Measurements from ENCODE around the gene CCDC134. TPM values are rescaled to one million over a fixed set of nuclear protein-coding genes. Genes with fewer than 3 reads are reported as not detected.

The CCDC134 gene
- total and polyA plus RNA-seq, 9 of the 15 experiments (the other 6 are each of a cell fraction or from before 2014, with no cell fraction given): 0.56 to 11.9 (median 5.3) TPM

DNA sequence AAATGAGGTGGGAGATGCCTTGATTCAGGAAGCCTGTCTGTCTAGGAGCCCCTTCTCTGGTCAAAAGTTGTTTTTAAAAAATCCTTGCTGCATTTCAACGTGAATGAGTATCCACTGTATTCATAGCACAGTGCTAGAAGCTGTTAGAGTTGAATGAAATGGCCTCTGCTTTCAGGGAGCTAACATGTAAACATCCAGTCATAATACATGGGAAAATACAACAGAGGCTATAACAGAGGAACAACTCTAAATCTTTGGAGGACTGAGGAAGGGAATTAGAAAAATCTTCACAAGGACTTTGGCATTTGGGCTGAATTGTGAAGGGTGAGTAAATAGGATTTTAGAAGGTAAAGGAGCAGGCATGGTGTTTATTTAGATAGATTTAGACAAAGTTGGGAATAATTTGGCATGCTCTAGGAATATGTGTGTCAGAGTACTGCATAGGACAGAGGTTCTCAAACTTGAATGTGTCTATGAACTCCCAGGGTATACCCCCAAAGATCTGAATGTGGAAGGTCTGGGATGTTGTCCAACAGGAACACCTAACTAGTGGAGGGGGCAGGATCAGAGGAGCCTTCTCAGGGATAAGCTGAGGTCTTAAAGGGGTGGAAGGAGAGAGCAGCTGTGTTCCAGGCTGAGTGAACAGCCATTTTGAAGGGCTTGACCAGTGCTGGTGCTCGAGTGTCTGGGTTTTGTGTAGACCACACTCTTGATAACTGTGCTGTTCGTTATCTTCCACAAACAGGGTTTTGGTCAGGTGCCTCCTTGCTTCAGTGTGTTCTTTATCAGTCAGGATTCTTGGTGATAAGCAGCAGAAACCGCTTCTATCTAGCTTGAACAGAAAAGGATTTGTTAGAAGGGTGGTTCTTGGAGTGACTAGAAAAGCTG, 45.1 kb downstream of the CCDC134 start:
- H3K9me1 ChIP-seq (ENCODE audit: control insufficient read depth, insufficient read depth, low read length): peaks cover 20% of the 10 kb centered on the region
- WGBS (ENCODE audit: insufficient coverage, low coverage, missing lambda C conversion rate): 3% methylated on average over 4 of the region's 4 CpGs
- ChIA-PET CTCF (ENCODE audit: low intra/inter-chr PET ratio) (no interaction called here), POLR2A (interaction anchor here (0.7 to 5.1 kb wide), 6 partner anchors 10 to 71 kb away, joined by 3 to 34 read pairs (median 4); partner anchors contain the start of genes CCDC134 and SREBF2)
- FAIRE-seq (peak; percentile 97), ATAC-seq (peak; percentile 87), DNase-seq (ENCODE audit: extremely low read depth in 1 of 4, low spot score in 3 of 4) (peak in 2 of 4 experiments; percentile 63 to 88)
- no peaks in the 10 kb centered on the region for H3K27me3 ChIP-seq (ENCODE audit: control insufficient read depth in 2 of 2, insufficient read depth in 2 of 2, low read length in 2 of 2)
- H3K9ac ChIP-seq (ENCODE audit: insufficient read depth in 1 of 2, low read depth in 2 of 2, low read length in 2 of 2): peak overlapping the region in 1 of 2 experiments; percentile 42; a peak in 1 of 4 replicates
- H2AFZ ChIP-seq (ENCODE audit: low read depth, low read length): no peak overlapping the region
- no peak overlapping the region for H3K4me3 ChIP-seq
- in situ Hi-C loops (cut with MboI) (no loop called here), intact Hi-C loops (cut with micrococcal nuclease) (no loop called here)
- peaks cover 61% of the 10 kb centered on the region for H4K20me1 ChIP-seq (replicated peaks; ENCODE audit: control insufficient read depth, insufficient read depth, low read length)
- H3K9me3 ChIP-seq (replicated peaks; ENCODE audit: control insufficient read depth, insufficient read depth, low read depth, low read length): no peaks in the 10 kb centered on the region
- H3K79me2 ChIP-seq (ENCODE audit: control insufficient read depth, insufficient read depth, low read length): peaks cover 97% of the 10 kb centered on the region
- peaks cover 55% of the 10 kb centered on the region for H3K36me3 ChIP-seq (ENCODE audit: control insufficient read depth, insufficient read depth, low read length)
- BruUV-seq (replicated peaks): TSS peak; percentile 21
- H3K4me2 ChIP-seq (ENCODE audit: insufficient read depth, low read length): peak overlapping the region; percentile 57
- peaks cover 22 to 65% of the 10 kb centered on the region in 2 experiments for H3K4me1 ChIP-seq (replicated peaks in 1 of 2; ENCODE audit: control insufficient read depth in 2 of 2, insufficient read depth in 2 of 2, low read length in 2 of 2)
- peak overlapping the region; percentile 59 for H3K27ac ChIP-seq (ENCODE audit: extremely low read depth, low read depth, low read length)
- TF ChIP-seq ESRRA (IDR thresholded peaks at IDR 0.05; ENCODE audit: borderline replicate concordance, low read depth) (peak; percentile 72; the same call in 1 of the 2 replicates), BHLHE40 (IDR thresholded peaks at IDR 0.05; ENCODE audit: low read length) (peak; percentile 98), KHSRP (IDR thresholded peaks at IDR 0.05) (peak; percentile 62; the same call in 1 of the 2 replicates), ZNF41 (CRISPR knock-in tag; conservative IDR thresholded peaks at IDR 0.05) (no peak), PPARD (CRISPR knock-in tag; IDR thresholded peaks at IDR 0.05) (no peak), TCF7L2 (IDR thresholded peaks at IDR 0.05; ENCODE audit: low read depth, low read length) (no peak), FOXJ3 (CRISPR knock-in tag; IDR thresholded peaks at IDR 0.05) (no peak), FOSL1 (tag; conservative IDR thresholded peaks at IDR 0.05) (peak; percentile 64; the same call in 1 of the 2 replicates), NFXL1 (CRISPR knock-in tag; IDR thresholded peaks at IDR 0.05) (no peak), KDM4B (IDR thresholded peaks at IDR 0.05; ENCODE audit: borderline replicate concordance in 2 of 2, low read depth in 1 of 2) (no peak), ZNF57 (CRISPR knock-in tag; IDR thresholded peaks at IDR 0.05) (no peak), ZNF347 (CRISPR knock-in tag; IDR thresholded peaks at IDR 0.05; ENCODE audit: low read depth) (no peak), RFX7 (CRISPR knock-in tag; IDR thresholded peaks at IDR 0.05) (no peak), POLR3A (IDR thresholded peaks at IDR 0.05; ENCODE audit: borderline replicate concordance, extremely low read depth, insufficient read depth, insufficient read length) (no peak), ZNF146 (CRISPR knock-in tag; IDR thresholded peaks at IDR 0.05; ENCODE audit: unreplicated experiment) (no peak), ESRRB (CRISPR knock-in tag; IDR thresholded peaks at IDR 0.05; ENCODE audit: borderline replicate concordance) (no peak), GATAD2A (IDR thresholded peaks at IDR 0.05) (peak; percentile 91)
- TF ChIP-seq, protein P1, sequence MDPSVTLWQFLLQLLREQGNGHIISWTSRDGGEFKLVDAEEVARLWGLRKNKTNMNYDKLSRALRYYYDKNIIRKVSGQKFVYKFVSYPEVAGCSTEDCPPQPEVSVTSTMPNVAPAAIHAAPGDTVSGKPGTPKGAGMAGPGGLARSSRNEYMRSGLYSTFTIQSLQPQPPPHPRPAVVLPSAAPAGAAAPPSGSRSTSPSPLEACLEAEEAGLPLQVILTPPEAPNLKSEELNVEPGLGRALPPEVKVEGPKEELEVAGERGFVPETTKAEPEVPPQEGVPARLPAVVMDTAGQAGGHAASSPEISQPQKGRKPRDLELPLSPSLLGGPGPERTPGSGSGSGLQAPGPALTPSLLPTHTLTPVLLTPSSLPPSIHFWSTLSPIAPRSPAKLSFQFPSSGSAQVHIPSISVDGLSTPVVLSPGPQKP (CRISPR knock-in tag; IDR thresholded peaks at IDR 0.05): no peak
- TF ChIP-seq, protein P2, sequence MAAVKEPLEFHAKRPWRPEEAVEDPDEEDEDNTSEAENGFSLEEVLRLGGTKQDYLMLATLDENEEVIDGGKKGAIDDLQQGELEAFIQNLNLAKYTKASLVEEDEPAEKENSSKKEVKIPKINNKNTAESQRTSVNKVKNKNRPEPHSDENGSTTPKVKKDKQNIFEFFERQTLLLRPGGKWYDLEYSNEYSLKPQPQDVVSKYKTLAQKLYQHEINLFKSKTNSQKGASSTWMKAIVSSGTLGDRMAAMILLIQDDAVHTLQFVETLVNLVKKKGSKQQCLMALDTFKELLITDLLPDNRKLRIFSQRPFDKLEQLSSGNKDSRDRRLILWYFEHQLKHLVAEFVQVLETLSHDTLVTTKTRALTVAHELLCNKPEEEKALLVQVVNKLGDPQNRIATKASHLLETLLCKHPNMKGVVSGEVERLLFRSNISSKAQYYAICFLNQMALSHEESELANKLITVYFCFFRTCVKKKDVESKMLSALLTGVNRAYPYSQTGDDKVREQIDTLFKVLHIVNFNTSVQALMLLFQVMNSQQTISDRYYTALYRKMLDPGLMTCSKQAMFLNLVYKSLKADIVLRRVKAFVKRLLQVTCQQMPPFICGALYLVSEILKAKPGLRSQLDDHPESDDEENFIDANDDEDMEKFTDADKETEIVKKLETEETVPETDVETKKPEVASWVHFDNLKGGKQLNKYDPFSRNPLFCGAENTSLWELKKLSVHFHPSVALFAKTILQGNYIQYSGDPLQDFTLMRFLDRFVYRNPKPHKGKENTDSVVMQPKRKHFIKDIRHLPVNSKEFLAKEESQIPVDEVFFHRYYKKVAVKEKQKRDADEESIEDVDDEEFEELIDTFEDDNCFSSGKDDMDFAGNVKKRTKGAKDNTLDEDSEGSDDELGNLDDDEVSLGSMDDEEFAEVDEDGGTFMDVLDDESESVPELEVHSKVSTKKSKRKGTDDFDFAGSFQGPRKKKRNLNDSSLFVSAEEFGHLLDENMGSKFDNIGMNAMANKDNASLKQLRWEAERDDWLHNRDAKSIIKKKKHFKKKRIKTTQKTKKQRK (IDR thresholded peaks at IDR 0.05; ENCODE audit: borderline replicate concordance, low read depth, low read length): no peak

Data from K562 (cell line).